LNCaP clone FGC (cell line): ENCODE results near the gene ARHGAP12.
"Not testable (repeated sequence)": the region's sequence is repeated elsewhere in the genome, so short reads cannot be mapped to it uniquely, and the experiment has no call there.

Source experiments
- DNase-seq: peaks from one replicate; pipeline ENCODE4 v3.0.0-alpha.2; 2011; ENCODE audit warnings: low read depth
- H3K4me3 ChIP-seq: 2 replicates; pipeline ENCODE4 v1.5.1; 2011; ENCODE audit warnings: mild to moderate bottlenecking, low read depth, low read length, control low read depth
- CTCF ChIP-seq: IDR thresholded peaks from 2 replicates; pipeline ENCODE4 v1.5.1; 2012; ENCODE audit warnings: mild to moderate bottlenecking; ENCODE audit not compliant: control insufficient read depth, insufficient read depth; ENCODE audit errors: extremely low read depth

ARHGAP12 gene

GRCh38 chr10:31972519-31973041, 43.9 kb upstream of the ARHGAP12 start:
- H3K4me3 ChIP-seq: no peak overlapping the region
- no peak for TF ChIP-seq CTCF
- DNase-seq: no peak

GRCh38 chr10:31969847-31970246, 41.2 kb upstream of the ARHGAP12 start:
- DNase-seq, H3K4me3 ChIP-seq: not testable (repeated sequence)

GRCh38 chr10:31963589-31963980, 35.0 kb upstream of the ARHGAP12 start:
- no peak overlapping the region for H3K4me3 ChIP-seq
- DNase-seq: no peak
- TF ChIP-seq CTCF: no peak

GRCh38 chr10:31962826-31963588, 34.4 kb upstream of the ARHGAP12 start:
- no peak for DNase-seq
- no peak for TF ChIP-seq CTCF

GRCh38 chr10:31961277-31962074, 32.8 kb upstream of the ARHGAP12 start:
- H3K4me3 ChIP-seq: no peak overlapping the region
- DNase-seq: peak; percentile 74
- TF ChIP-seq CTCF: no peak

More at GRCh38 chr10:31962826-31963588, 34.4 kb upstream of the ARHGAP12 start:
- no peak overlapping the region for H3K4me3 ChIP-seq

GRCh38 chr10:31959461-31960173, 31.0 kb upstream of the ARHGAP12 start:
- DNase-seq: no peak

More at GRCh38 chr10:31959461-31960173, 31.0 kb upstream of the ARHGAP12 start:
- TF ChIP-seq CTCF: no peak
- H3K4me3 ChIP-seq: no peak overlapping the region
